ENCODE data around the gene ANKRD18A. TPM values are rescaled to one million over a fixed set of nuclear protein-coding genes. Genes with fewer than 3 reads are reported as not detected.

The ANKRD18A gene
- not detected for polyA plus RNA-seq (2012; ENCODE audit: missing spikeins)

- no peak for TF ChIP-seq TAF1 (IDR thresholded peaks at IDR 0.05; ENCODE audit: borderline replicate concordance, low read depth, low read length)
- TF ChIP-seq POLR2AphosphoS5 (IDR thresholded peaks at IDR 0.05; ENCODE audit: low read depth, low read length), result no peak
- no peak for TF ChIP-seq POLR2A (IDR thresholded peaks at IDR 0.05; ENCODE audit: low read depth, low read length)
- DNase-seq (ENCODE audit: insufficient read length), result no peak
- FAIRE-seq, result no peak
These were observed at the start of gene ANKRD18A for GRCh38 chr9:38620483-38621433. Gene ANKRD18A, minus strand, starts transcription at chr9:38620596. Its CDS starts 311 bp downstream, at chr9:38620285.

GRCh38 chr9:38668791-38669466 lies 48.5 kb upstream of the ANKRD18A start:
- TF ChIP-seq TAF1 (IDR thresholded peaks at IDR 0.05; ENCODE audit: borderline replicate concordance, low read depth, low read length) (no peak), POLR2A (IDR thresholded peaks at IDR 0.05; ENCODE audit: low read depth, low read length) (no peak), POLR2AphosphoS5 (IDR thresholded peaks at IDR 0.05; ENCODE audit: low read depth, low read length) (no peak)
- FAIRE-seq, result no peak
- DNase-seq (ENCODE audit: insufficient read length), result no peak

- no peak for TF ChIP-seq POLR2AphosphoS5 (IDR thresholded peaks at IDR 0.05; ENCODE audit: low read depth, low read length)
- no peak for TF ChIP-seq POLR2A (IDR thresholded peaks at IDR 0.05; ENCODE audit: low read depth, low read length)
- TF ChIP-seq TAF1 (IDR thresholded peaks at IDR 0.05; ENCODE audit: borderline replicate concordance, low read depth, low read length), result no peak
- no peak for FAIRE-seq
- no peak for DNase-seq (ENCODE audit: insufficient read length)
These were observed 42.6 kb upstream of the ANKRD18A start for GRCh38 chr9:38662763-38663593.

GRCh38 chr9:38659538-38659937 lies 39.1 kb upstream of the ANKRD18A start:
- no peak for FAIRE-seq
- TF ChIP-seq TAF1 (IDR thresholded peaks at IDR 0.05; ENCODE audit: borderline replicate concordance, low read depth, low read length), result no peak
- TF ChIP-seq POLR2A (IDR thresholded peaks at IDR 0.05; ENCODE audit: low read depth, low read length), result no peak
- TF ChIP-seq POLR2AphosphoS5 (IDR thresholded peaks at IDR 0.05; ENCODE audit: low read depth, low read length), result no peak
- no peak for DNase-seq (ENCODE audit: insufficient read length)

GRCh38 chr9:38656896-38657295 lies 36.5 kb upstream of the ANKRD18A start:
- TF ChIP-seq TAF1 (IDR thresholded peaks at IDR 0.05; ENCODE audit: borderline replicate concordance, low read depth, low read length) (no peak), POLR2A (IDR thresholded peaks at IDR 0.05; ENCODE audit: low read depth, low read length) (no peak), POLR2AphosphoS5 (IDR thresholded peaks at IDR 0.05; ENCODE audit: low read depth, low read length) (no peak)
- no peak for DNase-seq (ENCODE audit: insufficient read length)
- no peak for FAIRE-seq

- FAIRE-seq (no peak), DNase-seq (ENCODE audit: insufficient read length) (no peak)
- TF ChIP-seq TAF1 (IDR thresholded peaks at IDR 0.05; ENCODE audit: borderline replicate concordance, low read depth, low read length) (no peak), POLR2A (IDR thresholded peaks at IDR 0.05; ENCODE audit: low read depth, low read length) (no peak), POLR2AphosphoS5 (IDR thresholded peaks at IDR 0.05; ENCODE audit: low read depth, low read length) (no peak)
These were observed 32.1 kb upstream of the ANKRD18A start for GRCh38 chr9:38652486-38652885.

- TF ChIP-seq POLR2A (IDR thresholded peaks at IDR 0.05; ENCODE audit: low read depth, low read length) (no peak), POLR2AphosphoS5 (IDR thresholded peaks at IDR 0.05; ENCODE audit: low read depth, low read length) (no peak), TAF1 (IDR thresholded peaks at IDR 0.05; ENCODE audit: borderline replicate concordance, low read depth, low read length) (no peak)
- DNase-seq (ENCODE audit: insufficient read length), result no peak
- no peak for FAIRE-seq
These were observed 31.6 kb upstream of the ANKRD18A start for GRCh38 chr9:38652044-38652443.

- no peak for DNase-seq (ENCODE audit: insufficient read length)
- TF ChIP-seq POLR2AphosphoS5 (IDR thresholded peaks at IDR 0.05; ENCODE audit: low read depth, low read length) (no peak), TAF1 (IDR thresholded peaks at IDR 0.05; ENCODE audit: borderline replicate concordance, low read depth, low read length) (no peak)
- FAIRE-seq, result no peak
These were observed 31.1 kb upstream of the ANKRD18A start for GRCh38 chr9:38651400-38652042.

GRCh38 chr9:38650564-38650963 lies 30.2 kb upstream of the ANKRD18A start:
- no peak for FAIRE-seq
- DNase-seq (ENCODE audit: insufficient read length), result no peak
- TF ChIP-seq POLR2A (IDR thresholded peaks at IDR 0.05; ENCODE audit: low read depth, low read length) (no peak), POLR2AphosphoS5 (IDR thresholded peaks at IDR 0.05; ENCODE audit: low read depth, low read length) (no peak), TAF1 (IDR thresholded peaks at IDR 0.05; ENCODE audit: borderline replicate concordance, low read depth, low read length) (no peak)

- FAIRE-seq, result no peak
- DNase-seq (ENCODE audit: insufficient read length), result no peak
- no peak for TF ChIP-seq POLR2AphosphoS5 (IDR thresholded peaks at IDR 0.05; ENCODE audit: low read depth, low read length)
- TF ChIP-seq POLR2A (IDR thresholded peaks at IDR 0.05; ENCODE audit: low read depth, low read length), result no peak
- TF ChIP-seq TAF1 (IDR thresholded peaks at IDR 0.05; ENCODE audit: borderline replicate concordance, low read depth, low read length), result no peak
These were observed 29.5 kb upstream of the ANKRD18A start for GRCh38 chr9:38649731-38650363.
